IMR-90 (cell line): ENCODE results near the gene UGT1A7. TPM values are rescaled to one million over a fixed set of nuclear protein-coding genes. Genes with fewer than 3 reads are reported as not detected.

ENCODE experiments used
- ATAC-seq: fragments of 200-7000 bp; cut with Tn5 transposase; 2 replicates; pipeline ENCODE4 v1.9.1; 2020; ENCODE audit warnings: low read depth, mild to moderate bottlenecking, moderate library complexity
- BruUV-seq: library from RNA; stranded (reverse); fragments of 400-500 nt; replicated peaks from 2 replicates; lab custom pipeline; 2021; lab: Mats Ljungman, UMichigan
- CTCF ChIA-PET: fragments of 300-600 bp; formaldehyde crosslinking; extraction: SDS; loops from one replicate; lab custom pipeline; 2021; ENCODE audit warnings: antibody characterized with exemption; lab: Yijun Ruan, JAX
- POLR2A ChIA-PET: fragments of 300-600 bp; sonication (Branson Sonifier 250); formaldehyde crosslinking; loops from one replicate; lab custom pipeline; 2022; ENCODE audit warnings: antibody characterized with exemption; ENCODE audit not compliant: unreplicated experiment; lab: Charles Lee
- DNase-seq: peaks from one replicate; pipeline ENCODE4 v3.0.0; 2013
- H2AFZ ChIP-seq: replicated peaks from 2 replicates; pipeline ENCODE3; 2013; ENCODE audit warnings: low read length, mild to moderate bottlenecking; ENCODE audit not compliant: poor library complexity
- H2AK5ac ChIP-seq: 2 replicates; pipeline ENCODE4 v1.6.1; 2013; ENCODE audit warnings: low read depth, low read length, inconsistent platforms
- H2AK9ac ChIP-seq: replicated peaks from 2 replicates; pipeline ENCODE3; 2013; ENCODE audit warnings: mild to moderate bottlenecking, low read depth, low read length, moderate library complexity; ENCODE audit not compliant: poor library complexity
- H2BK120ac ChIP-seq: 2 replicates; pipeline ENCODE4 v1.6.1; 2013; ENCODE audit warnings: low read depth, low read length, inconsistent platforms
- H2BK15ac ChIP-seq: 3 replicates; pipeline ENCODE4 v1.6.1; 2013; ENCODE audit warnings: low read depth, low read length, inconsistent platforms
- H2BK20ac ChIP-seq: 2 replicates; pipeline ENCODE4 v1.6.1; 2013; ENCODE audit warnings: low read depth, mild to moderate bottlenecking, inconsistent platforms, low read length, moderate library complexity
- H2BK5ac ChIP-seq: 2 replicates; pipeline ENCODE4 v1.6.1; 2013; ENCODE audit warnings: mild to moderate bottlenecking, low read depth, low read length, inconsistent platforms; ENCODE audit not compliant: poor library complexity, severe bottlenecking
- H3K14ac ChIP-seq: replicated peaks from 2 replicates; pipeline ENCODE4 v1.6.1; 2013; ENCODE audit warnings: low read depth, low read length, inconsistent platforms
- H3K18ac ChIP-seq: 2 replicates; pipeline ENCODE4 v1.6.1; 2013; ENCODE audit warnings: low read depth, low read length, control low read depth
- H3K23ac ChIP-seq: 2 replicates; pipeline ENCODE4 v1.6.1; 2013; ENCODE audit warnings: low read depth, low read length, inconsistent platforms
- H3K27ac ChIP-seq: 2 replicates; pipeline ENCODE4 v1.5.1; 2013; ENCODE audit warnings: mild to moderate bottlenecking, control low read depth, low read length; ENCODE audit not compliant: insufficient read depth
- H3K27me3 ChIP-seq: 2 replicates; pipeline ENCODE4 v1.6.1; 2013; ENCODE audit warnings: low read length; ENCODE audit not compliant: control insufficient read depth, insufficient read depth
- H3K36me3 ChIP-seq: 2 replicates; pipeline ENCODE4 v1.6.1; 2013; ENCODE audit warnings: low read length, mixed read lengths; ENCODE audit not compliant: control insufficient read depth, insufficient read depth
- H3K4ac ChIP-seq: 2 replicates; pipeline ENCODE4 v1.6.1; 2013; ENCODE audit warnings: low read depth, low read length, inconsistent platforms
- H3K4me1 ChIP-seq: 2 replicates; pipeline ENCODE4 v1.6.1; 2013; ENCODE audit warnings: low read length, mixed read lengths; ENCODE audit not compliant: control insufficient read depth, insufficient read depth
- H3K4me2 ChIP-seq: 2 replicates; pipeline ENCODE4 v1.6.1; 2013; ENCODE audit warnings: low read depth, mild to moderate bottlenecking, control low read depth, low read length, moderate library complexity
- H3K4me3 ChIP-seq: 2 replicates; pipeline ENCODE4 v1.5.1; 2013; ENCODE audit warnings: low read depth, mild to moderate bottlenecking, control low read depth, low read length, moderate library complexity; ENCODE audit not compliant: insufficient read depth
- H3K56ac ChIP-seq: 2 replicates; pipeline ENCODE4 v1.6.1; 2013; ENCODE audit warnings: low read length, inconsistent platforms; ENCODE audit not compliant: insufficient read depth; ENCODE audit errors: extremely low read depth
- H3K79me1 ChIP-seq, 2 experiments: 2 replicates each; pipeline ENCODE4 v1.6.1; 2013; ENCODE audit warnings: low read length in 2 of 2, inconsistent platforms in 1 of 2, low read depth in 1 of 2
- H3K9ac ChIP-seq: 2 replicates; pipeline ENCODE4 v1.6.1; 2013; ENCODE audit warnings: low read depth, low read length, control low read depth
- H3K9me1 ChIP-seq: 2 replicates; pipeline ENCODE4 v1.6.1; 2013; ENCODE audit warnings: low read length, inconsistent platforms; ENCODE audit not compliant: insufficient read depth
- H3K9me3 ChIP-seq: 2 replicates; pipeline ENCODE4 v1.6.1; 2013; ENCODE audit warnings: low read length; ENCODE audit not compliant: control insufficient read depth, insufficient read depth
- H4K20me1 ChIP-seq: 2 replicates; pipeline ENCODE4 v1.6.1; 2013; ENCODE audit warnings: low read length, inconsistent platforms; ENCODE audit not compliant: insufficient read depth
- H4K5ac ChIP-seq: 2 replicates; pipeline ENCODE4 v1.6.1; 2013; ENCODE audit warnings: mild to moderate bottlenecking, low read depth, low read length, control low read depth
- H4K8ac ChIP-seq, 2 experiments: 2 replicates each; pipeline ENCODE4 v1.6.1; 2013; ENCODE audit warnings: low read depth in 2 of 2, low read length in 2 of 2, control low read depth in 1 of 2, inconsistent platforms in 1 of 2
- H4K91ac ChIP-seq: 2 replicates; pipeline ENCODE4 v1.6.1; 2013; ENCODE audit warnings: low read depth, low read length, inconsistent platforms; ENCODE audit not compliant: insufficient read depth
- MAZ ChIP-seq: IDR thresholded peaks from 2 replicates; pipeline ENCODE4 v1.6.1; 2012; ENCODE audit warnings: low read depth, mild to moderate bottlenecking, low read length, improper control_type of control experiment, moderate library complexity, borderline replicate concordance
- POLR2A ChIP-seq: IDR thresholded peaks from 2 replicates; pipeline ENCODE4 v1.6.1; 2012; ENCODE audit warnings: mild to moderate bottlenecking, low read depth, low read length
- RAD21 ChIP-seq: IDR thresholded peaks from 2 replicates; pipeline ENCODE4 v1.6.1; 2012; ENCODE audit warnings: low read length, improper control_type of control experiment
- RCOR1 ChIP-seq: IDR thresholded peaks from 2 replicates; pipeline ENCODE4 v1.6.1; 2012; ENCODE audit warnings: mild to moderate bottlenecking, low read length, improper control_type of control experiment; ENCODE audit not compliant: insufficient replicate concordance
- WGBS, 2 experiments: methylation state at CpG; one replicate each; pipeline versions ENCODE4 v1.1.5 to v1.1.7; 2013; ENCODE audit warnings: missing lambda C conversion rate in 2 of 2; ENCODE audit not compliant: insufficient read length in 1 of 2; ENCODE audit errors: extremely low coverage in 2 of 2; 5-methylcytosine and 5-hydroxymethylcytosine counted together
- dilution Hi-C: fragments of 300-500 bp; cut with HindIII; formaldehyde crosslinking; loops from one replicate; pipeline ENCODE4 v1.14.3; 2018; ENCODE audit warnings: low sequenced_read_pairs; ENCODE audit not compliant: unreplicated experiment
- in situ Hi-C: fragments of 300-500 bp; cut with MboI; formaldehyde crosslinking; loops from 3 replicates; pipeline ENCODE4 v1.14.3; 2019; ENCODE audit warnings: low sequenced_read_pairs, inconsistent platforms, mixed read lengths
- intact Hi-C: fragments of 100-400 bp; cut with micrococcal nuclease; formaldehyde crosslinking; loops from 2 replicates; pipeline ENCODE4 v1.10.0; 2022
- polyA plus RNA-seq, 3 experiments: library from polyadenylated mRNA; depleted of rRNA; stranded (reverse); fragments of >200 nt; gene quantifications; 2 replicates each; pipeline ENCODE4 v1.2.3, GENCODE V29; 2012; ENCODE audit warnings: low replicate concordance in 1 of 3
- total RNA-seq: library from RNA; depleted of rRNA; stranded (reverse); fragments of >200 nt; gene quantifications from 2 replicates; pipeline ENCODE4 v1.2.3, GENCODE V29; 2012

Gene UGT1A7
- total and polyA plus RNA-seq, 2 of the 4 experiments (the other 2 are of a cell fraction): not detected

- Histone ChIP-seq H3K18ac (no peak within 1 kb of the TSS), H3K27ac (no peak within 1 kb of the TSS), H3K4me2 (no peak within 1 kb of the TSS), H4K20me1 (no peaks in the 10 kb centered on the region), H3K4ac (no peak within 1 kb of the TSS), H3K4me3 (no peak within 1 kb of the TSS), H3K56ac (no peak within 1 kb of the TSS), H4K8ac (no peak within 1 kb of the TSS), H3K9me3 (no peaks in the 10 kb centered on the region), H3K23ac (no peak within 1 kb of the TSS), H2AFZ (no peak within 1 kb of the TSS), H2BK120ac (no peak within 1 kb of the TSS), H4K91ac (no peak within 1 kb of the TSS), H4K5ac (no peak within 1 kb of the TSS), H3K27me3 (peaks cover 2% of the 10 kb centered on the region), H3K9ac (no peak within 1 kb of the TSS), H3K14ac (no peak within 1 kb of the TSS), H2BK20ac (no peak within 1 kb of the TSS), H2BK5ac (no peak within 1 kb of the TSS), H2AK5ac (no peak within 1 kb of the TSS), H3K36me3 (no peaks in the 10 kb centered on the region), H2AK9ac (no peak within 1 kb of the TSS), H2BK15ac (no peak within 1 kb of the TSS), H3K4me1 (no peaks in the 10 kb centered on the region), H3K9me1 (no peaks in the 10 kb centered on the region), H3K79me1 (no peaks in the 10 kb centered on the region)
- ChIA-PET CTCF (no interaction called here), POLR2A (no interaction called here)
- no peak for TF ChIP-seq POLR2A
- no peak for TF ChIP-seq MAZ
- TF ChIP-seq RCOR1: no peak
- TF ChIP-seq RAD21: no peak
- dilution Hi-C loops: no loop called here
- ATAC-seq (no peak), DNase-seq (no peak)
- 63% methylated on average over 3 of the region's 4 CpGs; no CpG with 5 or more reads in 1 of the 2 experiments for WGBS, 2 experiments
- no TSS peak for BruUV-seq
- in situ Hi-C loops: no loop called here
- intact Hi-C loops: no loop called here
These were observed 10.9 kb downstream of the UGT1A7 start, which contains the start of gene UGT1A6 for GRCh38 chr2:233692648-233693047. Gene UGT1A6, plus strand, starts transcription at chr2:233692890. Its CDS starts 115 bp downstream, at chr2:233693005.
